Duodenal mucosa (tissue), 2 donors: ENCODE results near the gene XPO5.
"Not testable (repeated sequence)": the region's sequence is repeated elsewhere in the genome, so short reads cannot be mapped to it uniquely, and the experiment has no call there.

Experiments
- H3K27ac ChIP-seq: one replicate; pipeline ENCODE4 v1.7.0; 2013; ENCODE audit warnings: low read depth, low read length
- H3K27me3 ChIP-seq, 2 donors: one replicate each; pipeline ENCODE4 v1.7.0; 2013; ENCODE audit warnings: low read length in 2 of 2, control low read depth in 1 of 2; ENCODE audit not compliant: insufficient read depth in 2 of 2, control insufficient read depth in 1 of 2
- H3K36me3 ChIP-seq, 2 donors: one replicate each; pipeline ENCODE4 v1.7.0; 2013; ENCODE audit warnings: low read length in 2 of 2, control low read depth in 1 of 2; ENCODE audit not compliant: insufficient read depth in 2 of 2, control insufficient read depth in 1 of 2
- H3K4me1 ChIP-seq, 2 donors: one replicate each; pipeline ENCODE4 v1.7.0; 2013; ENCODE audit warnings: low read length in 2 of 2, control low read depth in 1 of 2; ENCODE audit not compliant: insufficient read depth in 2 of 2, control insufficient read depth in 1 of 2
- H3K4me3 ChIP-seq, 2 donors: one replicate each; pipeline ENCODE4 v1.7.0; 2013; ENCODE audit warnings: low read length in 2 of 2, low read depth in 1 of 2
- H3K9ac ChIP-seq, 2 donors: one replicate each; pipeline ENCODE4 v1.7.0; 2013; ENCODE audit warnings: low read length in 2 of 2, low read depth in 1 of 2
- H3K9me3 ChIP-seq, 2 donors: one replicate each; pipeline ENCODE4 v1.7.0; 2013; ENCODE audit warnings: low read length in 2 of 2, control low read depth in 1 of 2; ENCODE audit not compliant: control insufficient read depth in 1 of 2

Gene XPO5

DNA sequence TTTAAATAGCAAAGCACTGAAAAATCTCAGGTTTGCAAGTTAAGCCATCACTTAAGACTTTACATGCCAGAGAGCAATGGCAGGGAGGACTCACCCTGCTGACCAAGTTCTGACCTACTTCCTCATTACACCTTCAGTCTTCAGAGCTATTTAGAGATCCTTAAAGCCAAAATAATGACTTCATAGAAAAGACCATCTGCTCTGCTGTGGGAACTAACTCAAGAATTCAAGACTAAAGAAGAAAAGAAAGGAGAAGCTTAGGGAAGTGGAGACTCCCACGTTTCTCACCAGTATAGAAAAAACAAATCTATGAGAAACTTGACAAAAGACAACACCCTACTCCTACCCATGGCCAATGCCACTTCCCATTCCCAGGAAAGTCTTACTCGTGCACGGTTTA, 28.6 kb downstream of the XPO5 start:
- Histone ChIP-seq H3K27ac (no peak overlapping the region), H3K4me3 (no peak overlapping the region), H3K9ac (no peak overlapping the region), H3K4me1 (no peaks in the 10 kb centered on the region), H3K9me3 (no peaks in the 10 kb centered on the region), H3K27me3 (no peaks in the 10 kb centered on the region), H3K36me3 (peaks cover 21 to 93% of the 10 kb centered on the region in 2 donors)

DNA sequence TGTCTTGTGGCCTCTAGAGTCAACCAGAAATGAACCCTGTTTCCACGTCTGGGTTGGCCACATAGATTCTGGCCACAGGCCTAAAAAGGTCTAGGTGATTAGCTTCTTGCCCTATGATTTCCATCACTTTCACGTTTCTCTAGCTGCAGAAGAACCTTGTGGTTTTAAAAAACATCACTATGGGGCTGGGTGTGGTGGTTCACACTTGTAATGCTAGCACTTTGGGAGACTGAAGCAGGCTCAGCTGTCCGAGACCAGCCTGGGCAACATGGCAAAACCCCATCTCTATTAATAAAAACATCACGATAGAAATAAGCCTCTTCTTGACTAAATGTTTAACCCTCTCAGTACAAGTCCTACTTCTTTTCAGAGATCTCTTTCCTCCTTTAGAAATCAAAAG, 31.4 kb downstream of the XPO5 start:
- Histone ChIP-seq H3K36me3 (peaks cover 9 to 70% of the 10 kb centered on the region in 2 donors), H3K9me3 (no peaks in the 10 kb centered on the region), H3K27ac (no peak overlapping the region), H3K27me3 (no peaks in the 10 kb centered on the region), H3K4me3 (no peak overlapping the region), H3K9ac (no peak overlapping the region), H3K4me1 (no peaks in the 10 kb centered on the region)

DNA sequence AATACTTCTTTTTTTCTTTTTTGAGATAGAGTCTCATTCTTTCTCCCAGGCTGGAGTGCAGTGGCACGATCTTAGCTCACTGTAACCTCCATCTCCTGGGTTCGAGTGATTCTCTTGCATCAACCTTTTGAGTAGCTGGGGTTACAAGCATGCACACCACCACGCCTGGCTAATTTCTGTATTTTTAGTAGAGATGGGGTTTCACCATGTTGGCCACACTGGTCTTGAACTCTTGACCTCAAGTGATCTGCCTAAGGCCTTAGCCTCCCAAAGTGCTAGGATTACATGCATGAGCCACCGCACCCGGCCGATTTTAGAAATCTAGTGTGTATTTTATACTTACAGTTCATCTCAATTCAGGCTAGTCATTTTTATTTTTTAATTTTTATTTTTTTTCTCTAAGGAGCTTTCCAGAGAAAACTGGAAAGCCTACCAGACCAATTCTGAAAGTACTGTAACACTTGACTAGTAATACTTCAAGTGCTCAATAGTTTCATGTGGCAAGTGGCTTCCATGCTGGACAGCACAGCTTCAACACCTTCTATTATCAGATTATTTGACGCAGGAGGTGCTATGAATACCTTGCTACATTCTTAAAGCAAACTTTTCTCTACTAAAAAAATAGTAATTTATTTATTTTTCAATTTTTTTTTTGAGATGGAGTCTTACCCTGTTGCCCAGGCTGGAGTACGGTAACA, 33.9 kb downstream of the XPO5 start:
- Histone ChIP-seq H3K4me3 (no peak overlapping the region), H3K27ac (no peak overlapping the region), H3K27me3 (no peaks in the 10 kb centered on the region), H3K36me3 (peaks cover 7 to 48% of the 10 kb centered on the region in 2 donors), H3K9ac (no peak overlapping the region), H3K4me1 (no peaks in the 10 kb centered on the region), H3K9me3 (no peaks in the 10 kb centered on the region)

DNA sequence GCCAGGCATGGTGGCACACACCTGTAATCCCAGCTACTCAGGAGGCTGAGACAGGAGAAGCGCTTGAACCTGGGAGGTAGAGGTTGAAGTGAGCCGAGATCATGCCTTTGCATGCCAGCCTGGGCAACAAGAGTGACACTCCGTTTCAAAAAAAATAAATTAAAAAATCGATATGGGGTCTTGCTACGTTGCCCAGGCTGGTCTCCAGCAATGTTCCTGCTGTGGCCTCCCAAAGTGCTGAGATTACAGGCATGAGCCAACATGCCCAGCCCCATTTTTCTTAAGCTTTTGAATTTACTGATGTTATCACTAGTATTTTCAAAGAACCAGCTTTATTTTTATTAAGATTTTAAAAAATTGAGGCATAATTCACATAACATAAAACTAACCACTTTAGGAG, 35.3 kb downstream of the XPO5 start:
- Histone ChIP-seq H3K27ac (no peak overlapping the region), H3K9ac (no peak overlapping the region), H3K4me3 (no peak overlapping the region), H3K27me3 (no peaks in the 10 kb centered on the region), H3K4me1 (no peaks in the 10 kb centered on the region), H3K36me3 (peaks cover 7 to 34% of the 10 kb centered on the region in 2 donors), H3K9me3 (no peaks in the 10 kb centered on the region)

DNA sequence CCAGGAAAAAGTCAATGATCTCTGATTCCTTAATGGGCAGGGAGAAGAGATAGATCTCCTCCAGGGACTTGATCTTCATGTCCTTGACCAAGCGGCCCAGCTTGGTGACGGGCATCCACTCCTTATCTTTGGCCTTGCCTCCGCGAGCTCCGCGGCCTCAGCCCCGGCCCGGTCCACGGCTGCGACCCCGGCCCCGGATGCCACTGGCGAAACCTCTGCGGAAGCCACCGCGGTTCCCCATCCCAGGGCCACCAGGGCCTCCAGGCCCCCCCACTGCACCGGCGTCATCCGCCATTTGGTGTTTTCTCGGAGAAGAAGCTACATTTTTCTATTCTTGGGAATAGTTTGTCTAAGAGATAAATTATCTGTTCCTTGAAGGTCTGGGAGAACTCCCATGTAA, 36.4 kb downstream of the XPO5 start:
- H3K27ac ChIP-seq, H3K4me1 ChIP-seq, H3K9me3 ChIP-seq, H3K9ac ChIP-seq, H3K27me3 ChIP-seq, H3K4me3 ChIP-seq: not testable (repeated sequence)
- H3K36me3 ChIP-seq: peaks cover 7 to 23% of the 10 kb centered on the region in 2 donors

DNA sequence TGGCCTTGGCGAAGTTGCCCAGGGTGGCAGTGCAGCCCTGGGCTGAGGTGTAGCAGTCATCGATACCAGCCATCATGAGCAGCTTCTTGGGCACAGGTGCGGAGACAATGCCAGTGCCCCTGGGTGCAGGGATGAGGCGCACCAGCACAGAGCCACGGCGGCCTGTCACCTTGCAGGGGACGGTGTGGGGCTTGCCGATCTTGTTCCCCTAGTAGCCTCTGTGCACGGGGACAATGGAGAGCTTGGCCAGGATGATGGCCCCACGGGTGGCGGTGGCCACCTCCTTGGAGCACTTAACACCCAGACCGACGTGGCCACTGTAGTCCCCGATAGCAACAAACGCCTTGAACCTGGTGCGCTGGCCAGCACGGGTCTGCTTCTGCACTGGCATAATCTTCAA, 36.9 kb downstream of the XPO5 start:
- not testable (repeated sequence) for H3K27me3 ChIP-seq, H3K9me3 ChIP-seq, H3K27ac ChIP-seq, H3K4me1 ChIP-seq, H3K9ac ChIP-seq, H3K4me3 ChIP-seq
- peaks cover 7 to 23% of the 10 kb centered on the region in 2 donors for H3K36me3 ChIP-seq

DNA sequence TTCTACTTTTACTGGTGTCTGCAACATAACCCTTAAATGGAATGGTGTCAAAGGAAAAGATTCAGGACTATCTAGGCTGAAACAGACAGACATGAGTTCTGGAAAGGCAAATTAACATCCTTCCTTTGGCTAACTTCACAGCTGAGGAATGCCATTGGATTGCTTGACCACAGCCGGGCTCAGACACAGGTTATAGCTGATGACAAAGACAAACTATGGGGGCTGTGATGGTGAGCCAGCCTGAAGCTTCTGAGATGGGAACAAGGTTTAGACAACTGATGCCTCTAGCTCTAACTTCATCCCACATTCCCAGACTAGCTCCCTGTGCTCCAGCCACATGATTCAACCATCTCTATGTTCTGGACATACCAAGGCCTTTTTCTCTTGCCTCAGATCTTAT, 43.6 kb downstream of the XPO5 start:
- no peaks in the 10 kb centered on the region for H3K9me3 ChIP-seq
- no peak overlapping the region for H3K27ac ChIP-seq
- H3K4me3 ChIP-seq: no peak overlapping the region
- H3K9ac ChIP-seq: no peak overlapping the region
- H3K4me1 ChIP-seq: no peaks in the 10 kb centered on the region
- H3K27me3 ChIP-seq: no peaks in the 10 kb centered on the region
- H3K36me3 ChIP-seq: peaks cover 15 to 57% of the 10 kb centered on the region in 2 donors

DNA sequence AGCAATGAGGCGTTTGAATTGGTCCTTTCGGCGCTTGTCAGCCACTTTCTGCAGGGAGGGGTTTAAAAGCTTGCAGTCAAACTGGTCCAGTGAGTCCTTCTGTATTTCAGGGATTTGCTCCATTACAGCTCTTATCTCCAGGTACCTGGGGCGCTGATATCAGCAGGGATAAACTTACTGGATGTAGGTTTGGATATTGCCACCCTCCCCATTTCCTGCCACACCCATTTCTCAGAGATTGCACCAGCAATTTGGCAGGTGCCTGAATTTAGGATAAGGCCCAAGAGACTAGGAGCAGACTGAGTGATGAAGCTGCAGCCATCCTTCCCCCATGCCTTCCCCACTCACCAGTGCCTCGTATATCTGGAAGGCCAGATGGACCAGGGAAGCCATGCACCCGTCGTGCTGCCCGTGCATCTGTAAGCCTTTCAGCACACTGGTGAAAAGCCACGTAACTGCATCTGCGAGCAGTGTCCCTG, 51.3 kb downstream of the XPO5 start:
- no peaks in the 10 kb centered on the region for H3K27me3 ChIP-seq
- no peak overlapping the region for H3K9ac ChIP-seq
- peaks cover 43 to 97% of the 10 kb centered on the region in 2 donors for H3K36me3 ChIP-seq
- H3K27ac ChIP-seq: no peak overlapping the region
- no peaks in the 10 kb centered on the region for H3K9me3 ChIP-seq
- no peak overlapping the region for H3K4me3 ChIP-seq
- H3K4me1 ChIP-seq: peaks cover 0 to 4% of the 10 kb centered on the region in 2 donors

DNA sequence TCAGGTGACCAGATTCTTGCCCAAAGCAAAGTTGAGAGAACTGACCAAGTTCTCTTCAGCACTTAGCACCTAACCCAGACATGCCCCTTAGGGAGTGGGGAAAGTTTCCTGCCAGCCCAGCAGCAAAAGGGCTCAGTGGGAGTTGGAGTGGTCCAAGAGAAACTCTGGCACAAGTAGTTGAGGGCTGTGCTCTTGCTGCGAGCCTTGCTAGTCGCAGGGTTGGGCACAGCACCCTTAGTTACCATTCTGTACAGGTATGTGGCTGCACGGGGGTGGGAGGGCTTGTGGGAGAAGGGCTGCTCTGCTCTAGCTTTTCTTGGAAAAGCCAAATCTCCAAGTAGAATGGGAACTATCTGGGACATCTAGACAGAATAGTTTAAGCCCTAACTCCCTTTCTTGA, 52.6 kb downstream of the XPO5 start:
- H3K4me1 ChIP-seq: peaks cover 2 to 7% of the 10 kb centered on the region in 2 donors
- peaks cover 36 to 91% of the 10 kb centered on the region in 2 donors for H3K36me3 ChIP-seq
- no peaks in the 10 kb centered on the region for H3K9me3 ChIP-seq
- no peaks in the 10 kb centered on the region for H3K27me3 ChIP-seq
- H3K4me3 ChIP-seq: no peak overlapping the region
- no peak overlapping the region for H3K27ac ChIP-seq
- H3K9ac ChIP-seq: no peak overlapping the region

DNA sequence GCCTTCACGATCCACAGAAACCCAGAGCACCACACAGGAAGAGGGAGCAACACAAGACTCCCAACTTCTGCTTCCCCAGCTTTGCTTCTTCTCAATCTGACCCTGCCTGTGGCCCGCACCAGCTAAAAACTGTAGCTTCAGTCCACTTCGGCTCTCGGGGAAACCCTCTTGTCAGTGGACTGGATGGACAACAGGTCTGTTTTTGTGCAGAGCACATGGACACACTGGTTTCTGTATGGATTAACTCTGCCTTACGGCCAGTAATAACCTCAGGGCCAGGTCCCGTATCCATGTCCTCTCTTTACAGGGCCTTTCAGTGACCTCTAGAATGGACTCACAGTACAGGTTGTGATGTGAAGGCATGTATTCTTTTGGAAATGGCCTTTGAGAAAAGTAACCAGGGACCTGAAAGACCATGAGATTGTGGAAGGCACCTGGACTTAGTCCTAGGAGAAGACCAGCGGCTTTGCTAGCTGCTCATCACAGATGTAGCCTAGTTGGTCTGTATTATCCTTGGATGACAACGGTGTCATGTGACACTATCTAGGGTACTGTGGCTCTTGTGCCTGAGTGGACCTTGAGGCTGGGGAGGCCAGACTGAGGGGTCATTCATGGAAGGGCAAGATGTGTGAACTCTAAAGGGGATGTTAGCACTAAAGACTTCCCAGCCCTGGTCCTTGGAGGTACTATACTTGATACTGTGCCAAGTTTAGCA, 53.1 kb downstream of the XPO5 start:
- Histone ChIP-seq H3K4me1 (peaks cover 8 to 13% of the 10 kb centered on the region in 2 donors), H3K27me3 (no peaks in the 10 kb centered on the region), H3K9me3 (no peaks in the 10 kb centered on the region), H3K27ac (no peak overlapping the region), H3K4me3 (no peak overlapping the region), H3K9ac (no peak overlapping the region), H3K36me3 (peaks cover 32 to 85% of the 10 kb centered on the region in 2 donors)
